Activated naive CD4-positive, alpha-beta T cell (primary cell): ENCODE results near the gene GUCD1.

Source experiments
- DNase-seq, 4 experiments: peaks; one replicate each; lab custom pipeline; 2025; lab: John Stamatoyannopoulos, UW

The GUCD1 gene

GRCh38 chr22:24590596-24591173, 35.7 kb upstream of the GUCD1 start:
- DNase-seq, result no peak

- DNase-seq, result no peak
Measured at GRCh38 chr22:24589518-24590030, 34.6 kb upstream of the GUCD1 start.

- DNase-seq, result no peak
Measured at GRCh38 chr22:24588757-24589481, 34.0 kb upstream of the GUCD1 start.

- no peak for DNase-seq
Measured at GRCh38 chr22:24588381-24588756, 33.4 kb upstream of the GUCD1 start.

GRCh38 chr22:24587948-24588347, 33.0 kb upstream of the GUCD1 start:
- DNase-seq, result no peak

GRCh38 chr22:24587251-24587650, 32.3 kb upstream of the GUCD1 start:
- DNase-seq, result no peak

- no peak for DNase-seq
Measured at GRCh38 chr22:24585927-24586546, 31.1 kb upstream of the GUCD1 start.

GRCh38 chr22:24585461-24585860, 30.5 kb upstream of the GUCD1 start:
- no peak for DNase-seq

GRCh38 chr22:24584871-24585411, 30.0 kb upstream of the GUCD1 start:
- DNase-seq, result no peak

- no peak for DNase-seq
Measured at GRCh38 chr22:24584166-24584790, 29.3 kb upstream of the GUCD1 start.

- no peak for DNase-seq
Measured at GRCh38 chr22:24583221-24584165, 28.6 kb upstream of the GUCD1 start.

GRCh38 chr22:24582056-24582814, 27.3 kb upstream of the GUCD1 start:
- no peak for DNase-seq

GRCh38 chr22:24580276-24580675, 25.3 kb upstream of the GUCD1 start:
- DNase-seq, result no peak

GRCh38 chr22:24579258-24579601, 24.3 kb upstream of the GUCD1 start:
- no peak for DNase-seq

GRCh38 chr22:24578355-24579257, 23.7 kb upstream of the GUCD1 start:
- no peak for DNase-seq

GRCh38 chr22:24576778-24577177, 21.8 kb upstream of the GUCD1 start:
- no peak for DNase-seq

- no peak for DNase-seq
Measured at GRCh38 chr22:24571266-24571665, 16.3 kb upstream of the GUCD1 start.

- DNase-seq, result no peak
Measured at GRCh38 chr22:24567668-24568067, 12.7 kb upstream of the GUCD1 start.

GRCh38 chr22:24566899-24567511, 12.1 kb upstream of the GUCD1 start:
- no peak for DNase-seq
